Effector memory CD4-positive, alpha-beta T cell (primary cell): Measurements from ENCODE around the gene KBTBD7.

ENCODE experiments used
- DNase-seq, 3 donors: peaks; one replicate each; pipeline ENCODE4 v3.0.0-alpha.2; 2020
- H3K27ac ChIP-seq: 2 replicates; pipeline ENCODE4 v1.7.0; 2013; ENCODE audit warnings: mild to moderate bottlenecking, low read length, moderate library complexity; ENCODE audit not compliant: insufficient read depth, poor library complexity, severe bottlenecking
- H3K27me3 ChIP-seq: replicated peaks from 2 replicates; pipeline ENCODE4 v1.7.0; 2013; ENCODE audit warnings: mild to moderate bottlenecking, low read length; ENCODE audit not compliant: insufficient read depth, control insufficient read depth, poor library complexity, severe bottlenecking
- H3K36me3 ChIP-seq: 2 replicates; pipeline ENCODE4 v1.7.0; 2013; ENCODE audit warnings: mild to moderate bottlenecking, low read length, moderate library complexity; ENCODE audit not compliant: control insufficient read depth, insufficient read depth
- H3K4me1 ChIP-seq: 2 replicates; pipeline ENCODE4 v1.7.0; 2013; ENCODE audit warnings: low read length, mild to moderate bottlenecking; ENCODE audit not compliant: control insufficient read depth, insufficient read depth, poor library complexity, severe bottlenecking
- H3K4me3 ChIP-seq: 2 replicates; pipeline ENCODE4 v1.7.0; 2013; ENCODE audit warnings: low read length, low read depth, mild to moderate bottlenecking; ENCODE audit not compliant: insufficient read depth, poor library complexity, severe bottlenecking
- H3K9me3 ChIP-seq: 2 replicates; pipeline ENCODE4 v1.7.0; 2013; ENCODE audit warnings: mild to moderate bottlenecking, low read length, moderate library complexity; ENCODE audit not compliant: control insufficient read depth

KBTBD7 gene

DNA sequence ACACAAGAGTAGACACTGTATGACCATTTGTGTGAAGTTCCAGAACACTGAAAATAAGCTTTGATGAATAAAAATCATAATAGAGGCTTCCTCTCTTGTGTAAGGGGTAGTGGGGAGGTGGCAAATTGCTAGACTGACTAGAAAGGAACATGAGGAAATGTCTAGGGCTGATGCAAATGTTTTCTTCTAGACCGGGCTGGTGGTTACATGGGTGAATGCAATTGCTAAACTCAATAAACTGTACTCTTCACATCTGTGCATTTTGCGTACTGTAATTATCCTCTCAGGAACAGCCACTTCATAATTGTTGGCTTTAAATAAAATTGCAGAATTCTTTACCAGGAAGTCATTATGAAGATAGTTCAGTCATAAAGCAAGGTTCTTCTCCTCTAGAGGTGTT is 5.2 kb upstream of the KBTBD7 start:
- H3K4me1 ChIP-seq = no peaks in the 10 kb centered on the region
- no peaks in the 10 kb centered on the region for H3K27me3 ChIP-seq
- H3K9me3 ChIP-seq = no peaks in the 10 kb centered on the region
- no peak for DNase-seq
- H3K4me3 ChIP-seq = no peak overlapping the region
- H3K36me3 ChIP-seq = no peaks in the 10 kb centered on the region
- H3K27ac ChIP-seq = no peak overlapping the region

DNA sequence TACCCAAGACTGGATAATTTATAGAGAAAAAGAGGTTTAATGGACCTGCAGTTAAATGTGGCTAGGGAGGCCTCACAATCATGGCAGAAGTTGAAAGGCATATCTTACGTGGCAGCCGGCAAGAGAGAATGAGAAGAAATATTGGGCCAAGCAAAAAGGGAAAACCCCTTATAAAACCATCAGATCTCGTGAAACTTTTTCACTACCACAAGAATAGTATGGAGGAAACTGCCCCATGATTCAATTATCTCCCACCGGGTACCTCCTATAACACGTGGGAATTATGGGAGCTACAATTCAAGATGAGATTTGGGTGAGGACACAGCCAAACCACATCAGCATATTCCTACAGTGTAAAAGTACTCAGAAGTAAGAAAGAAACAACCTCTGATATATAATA is 4.7 kb upstream of the KBTBD7 start:
- no peaks in the 10 kb centered on the region for H3K36me3 ChIP-seq
- no peak overlapping the region for H3K4me3 ChIP-seq
- H3K27ac ChIP-seq = no peak overlapping the region
- no peaks in the 10 kb centered on the region for H3K9me3 ChIP-seq
- H3K4me1 ChIP-seq = no peaks in the 10 kb centered on the region
- DNase-seq = no peak
- no peaks in the 10 kb centered on the region for H3K27me3 ChIP-seq

DNA sequence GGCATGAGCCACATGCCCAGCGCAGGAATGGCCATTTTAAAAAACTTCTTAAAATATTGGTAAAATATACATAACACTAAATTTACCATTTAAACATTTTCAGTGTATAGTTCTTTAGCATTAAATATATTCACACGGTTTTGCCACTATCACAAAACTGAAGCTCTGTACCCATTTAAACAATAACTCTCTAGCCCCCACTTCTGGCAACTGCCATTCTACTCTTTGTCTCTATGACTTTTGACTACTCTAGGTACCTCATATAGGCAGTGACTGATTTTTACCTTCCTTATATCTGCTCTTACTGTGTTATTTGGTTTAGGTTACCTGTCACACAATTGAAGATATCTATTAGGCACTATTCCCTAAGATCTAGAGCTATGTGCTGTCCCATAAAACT is 2.3 kb upstream of the KBTBD7 start:
- Histone ChIP-seq H3K4me3 (no peak overlapping the region), H3K9me3 (no peaks in the 10 kb centered on the region), H3K36me3 (no peaks in the 10 kb centered on the region), H3K27me3 (no peaks in the 10 kb centered on the region), H3K4me1 (peaks cover 7% of the 10 kb centered on the region), H3K27ac (no peak overlapping the region)
- no peak for DNase-seq

DNA sequence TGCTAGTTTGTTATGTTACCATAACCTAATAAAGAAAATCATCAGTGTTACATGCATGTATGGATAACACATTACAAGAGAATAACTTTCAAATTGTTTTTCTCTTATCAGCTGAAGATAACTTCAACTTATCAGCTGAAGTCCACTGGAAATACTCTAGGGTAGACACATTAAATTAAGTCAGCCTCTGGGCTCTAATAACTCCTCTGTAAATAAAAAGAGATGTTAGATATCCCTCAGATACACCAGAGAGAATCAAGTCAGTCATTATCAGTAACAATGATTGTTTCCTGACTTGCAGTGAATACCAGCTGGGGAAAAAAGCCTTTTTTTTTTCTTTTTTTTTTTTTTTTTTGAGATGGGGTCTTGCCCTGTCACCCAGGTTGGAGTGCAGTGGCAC is 1.6 kb upstream of the KBTBD7 start:
- no peak for DNase-seq
- Histone ChIP-seq H3K36me3 (no peaks in the 10 kb centered on the region), H3K27me3 (no peaks in the 10 kb centered on the region), H3K27ac (no peak overlapping the region), H3K4me1 (peaks cover 7% of the 10 kb centered on the region), H3K4me3 (no peak overlapping the region), H3K9me3 (no peaks in the 10 kb centered on the region)

DNA sequence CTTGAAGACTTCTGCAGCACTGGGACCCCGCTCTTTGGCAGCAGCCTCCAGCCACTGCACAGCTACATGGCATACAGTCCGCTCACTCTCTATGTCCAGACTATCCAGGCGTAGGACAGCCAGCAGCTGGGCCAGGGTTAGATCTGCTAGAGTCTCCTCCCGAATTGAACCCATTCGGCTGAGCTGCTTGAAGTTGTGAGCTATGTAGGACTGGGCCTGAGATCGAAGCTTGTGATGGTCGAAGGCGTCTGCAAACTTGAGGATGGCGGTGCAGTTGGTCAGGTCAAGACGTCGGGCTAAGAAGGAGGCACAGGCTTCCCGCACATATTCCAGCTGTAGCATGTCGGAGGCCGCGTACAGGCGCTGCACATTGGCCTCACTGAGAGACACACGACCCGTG is 900 bp downstream of the KBTBD7 start:
- DNase-seq = no peak
- no peaks in the 10 kb centered on the region for H3K9me3 ChIP-seq
- peak overlapping the region; percentile 63 for H3K4me3 ChIP-seq
- no peaks in the 10 kb centered on the region for H3K27me3 ChIP-seq
- peaks cover 7% of the 10 kb centered on the region for H3K4me1 ChIP-seq
- H3K27ac ChIP-seq = no peak overlapping the region
- no peaks in the 10 kb centered on the region for H3K36me3 ChIP-seq

DNA sequence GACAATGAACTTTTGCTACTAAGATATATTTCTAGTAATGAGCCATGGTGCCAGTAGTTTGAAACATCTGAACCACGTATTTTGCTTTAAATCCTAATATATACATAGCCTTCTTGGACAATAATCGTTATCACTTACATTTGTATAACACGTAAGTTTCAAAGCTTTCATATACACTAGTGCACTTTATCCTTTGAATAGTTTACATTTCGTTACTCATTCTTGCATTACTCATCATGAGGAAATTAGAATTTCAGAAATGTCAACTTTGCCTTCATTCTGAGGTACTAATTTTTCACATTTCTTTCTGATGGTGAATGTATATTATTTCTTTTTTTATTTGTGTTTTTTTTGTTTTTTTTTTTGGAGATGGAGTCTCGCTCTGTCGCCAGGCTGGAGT is 5.8 kb downstream of the KBTBD7 start:
- H3K27me3 ChIP-seq = no peaks in the 10 kb centered on the region
- peaks cover 4% of the 10 kb centered on the region for H3K4me1 ChIP-seq
- no peaks in the 10 kb centered on the region for H3K36me3 ChIP-seq
- no peak overlapping the region for H3K27ac ChIP-seq
- H3K9me3 ChIP-seq = no peaks in the 10 kb centered on the region
- no peak overlapping the region for H3K4me3 ChIP-seq
- DNase-seq = no peak

DNA sequence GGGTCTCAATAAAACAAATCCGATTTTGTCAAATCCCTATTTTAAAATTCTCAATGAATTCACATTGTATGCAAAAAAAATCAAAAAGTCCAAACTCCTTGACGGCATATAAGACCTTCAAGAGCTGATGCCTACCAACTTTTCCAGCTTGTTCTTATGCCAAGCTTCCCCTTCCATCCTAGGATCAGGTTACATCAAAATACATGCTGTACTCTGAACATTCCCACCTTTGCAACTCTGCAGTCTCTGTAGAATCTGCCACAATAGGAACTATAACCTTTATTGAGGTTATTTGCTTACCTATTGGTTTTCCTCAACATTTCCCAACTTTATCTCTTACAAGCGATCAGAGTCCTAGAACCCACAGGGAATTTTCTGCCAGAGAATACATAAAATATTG is 7.9 kb downstream of the KBTBD7 start:
- H3K9me3 ChIP-seq = no peaks in the 10 kb centered on the region
- no peaks in the 10 kb centered on the region for H3K36me3 ChIP-seq
- no peak overlapping the region for H3K27ac ChIP-seq
- H3K4me1 ChIP-seq = no peaks in the 10 kb centered on the region
- DNase-seq = no peak
- H3K4me3 ChIP-seq = no peak overlapping the region
- H3K27me3 ChIP-seq = no peaks in the 10 kb centered on the region

DNA sequence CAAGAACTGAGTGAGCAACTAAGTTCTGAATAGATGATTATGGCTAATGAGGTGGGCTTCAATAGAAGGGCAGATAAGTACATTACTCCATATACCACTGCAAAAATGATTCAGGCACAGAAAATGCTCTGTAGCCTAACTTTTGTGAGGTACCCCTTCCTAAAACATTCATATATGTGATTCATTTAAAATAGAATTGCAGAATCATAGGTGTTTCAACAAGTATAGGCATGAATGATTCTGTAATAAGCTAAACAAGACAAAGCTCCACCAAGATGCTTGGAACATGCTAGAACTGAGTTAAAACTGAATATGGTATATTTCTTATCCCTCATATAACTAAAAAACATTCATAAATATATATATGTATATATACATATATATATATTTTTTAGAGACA is 12.1 kb downstream of the KBTBD7 start:
- no peak for DNase-seq
- H3K36me3 ChIP-seq = no peaks in the 10 kb centered on the region
- H3K4me1 ChIP-seq = no peaks in the 10 kb centered on the region
- no peaks in the 10 kb centered on the region for H3K27me3 ChIP-seq
- H3K9me3 ChIP-seq = no peaks in the 10 kb centered on the region
- H3K27ac ChIP-seq = no peak overlapping the region
- no peak overlapping the region for H3K4me3 ChIP-seq

DNA sequence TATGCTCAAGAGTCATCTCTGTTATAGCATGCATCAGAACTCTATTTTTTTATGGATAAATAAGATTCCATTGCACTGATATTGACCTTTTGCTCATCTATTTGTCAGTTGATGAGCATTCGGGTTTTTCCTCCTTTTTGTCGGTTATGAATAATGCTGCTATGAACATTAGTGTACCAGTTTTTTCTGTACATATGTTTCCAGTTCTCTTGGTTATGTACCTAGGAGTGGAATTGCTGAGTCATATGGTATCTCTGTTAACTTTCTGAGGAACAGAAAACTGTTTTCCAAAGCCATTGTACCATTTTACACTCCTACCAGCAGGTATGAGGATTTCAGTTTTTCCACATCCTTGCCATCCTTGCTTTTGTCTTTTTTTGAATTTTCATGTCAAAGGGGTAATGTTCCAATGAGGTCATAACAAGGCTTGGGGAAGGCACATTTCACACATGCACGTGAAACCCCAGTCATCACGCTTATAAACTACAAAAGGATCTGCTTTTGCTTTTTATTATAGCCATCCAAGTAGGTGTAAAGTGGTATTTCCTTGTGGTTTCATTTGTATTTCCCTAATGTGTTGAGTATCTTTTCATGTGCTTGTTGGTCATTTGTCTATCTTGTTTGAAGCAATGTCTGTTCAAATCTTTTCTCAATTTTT is 14.6 kb downstream of the KBTBD7 start:
- no peak overlapping the region for H3K4me3 ChIP-seq
- no peaks in the 10 kb centered on the region for H3K36me3 ChIP-seq
- no peak for DNase-seq
- H3K27me3 ChIP-seq = no peaks in the 10 kb centered on the region
- no peaks in the 10 kb centered on the region for H3K4me1 ChIP-seq
- H3K9me3 ChIP-seq = no peaks in the 10 kb centered on the region
- no peak overlapping the region for H3K27ac ChIP-seq

DNA sequence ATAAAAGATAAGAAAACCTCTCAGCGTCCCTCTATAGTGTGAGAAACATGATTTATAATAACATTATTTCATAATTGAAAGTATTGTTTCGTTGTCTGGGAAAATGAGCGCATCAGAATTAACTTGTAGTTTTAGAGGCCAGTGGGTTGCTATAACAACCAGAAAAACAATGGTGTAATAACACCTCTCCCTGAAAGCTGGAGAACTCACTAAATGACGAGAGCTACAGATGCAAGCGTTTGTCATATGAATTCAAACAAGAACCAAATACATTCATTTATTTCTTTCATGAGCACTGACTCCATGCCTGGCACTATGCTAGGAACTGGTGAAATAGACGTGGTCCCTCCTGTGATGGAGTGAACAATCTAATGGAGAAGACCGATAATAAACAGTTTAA is 16.3 kb downstream of the KBTBD7 start:
- H3K27ac ChIP-seq = no peak overlapping the region
- DNase-seq = no peak
- H3K27me3 ChIP-seq = no peaks in the 10 kb centered on the region
- H3K9me3 ChIP-seq = no peaks in the 10 kb centered on the region
- H3K4me1 ChIP-seq = no peaks in the 10 kb centered on the region
- H3K4me3 ChIP-seq = no peak overlapping the region
- H3K36me3 ChIP-seq = no peaks in the 10 kb centered on the region
